KMS-11 (cell line): ENCODE results near the gene STX18.

Experiments used
- H2AFZ ChIP-seq: fragments of 200-600 bp; sonication (generic); 2 replicates; pipeline ENCODE4 v1.6.1; 2016; ENCODE audit warnings: antibody characterized with exemption, mixed run types, low read depth
- H3K27ac ChIP-seq: fragments of 200-600 bp; sonication (generic); 2 replicates; pipeline ENCODE4 v1.6.1; 2016; ENCODE audit warnings: mild to moderate bottlenecking, mixed run types
- H3K27me3 ChIP-seq: fragments of 200-600 bp; sonication (generic); 2 replicates; pipeline ENCODE4 v1.6.1; 2017; ENCODE audit warnings: mild to moderate bottlenecking, low read depth, mixed run types, moderate library complexity; ENCODE audit not compliant: insufficient read depth
- H3K36me3 ChIP-seq: fragments of 200-600 bp; sonication (generic); 2 replicates; pipeline ENCODE4 v1.6.1; 2017; ENCODE audit warnings: mild to moderate bottlenecking, mixed run types; ENCODE audit not compliant: insufficient read depth
- H3K4me1 ChIP-seq: fragments of 200-600 bp; sonication (generic); 2 replicates; pipeline ENCODE4 v1.6.1; 2016; ENCODE audit warnings: mild to moderate bottlenecking, low read depth, mixed run types; ENCODE audit not compliant: poor library complexity, severe bottlenecking
- H3K4me2 ChIP-seq: fragments of 200-600 bp; sonication (generic); 2 replicates; pipeline ENCODE4 v1.7.0; 2016; ENCODE audit warnings: mild to moderate bottlenecking, mixed run types
- H3K4me3 ChIP-seq: fragments of 200-600 bp; sonication (generic); IDR thresholded peaks from 2 replicates; pipeline ENCODE4 v1.6.1; 2017; ENCODE audit warnings: low read depth, low read length, mixed read lengths; ENCODE audit not compliant: insufficient read depth
- H3K79me2 ChIP-seq: fragments of 200-600 bp; sonication (generic); 2 replicates; pipeline ENCODE4 v1.6.1; 2016; ENCODE audit warnings: low read depth, mixed run types; ENCODE audit not compliant: insufficient read depth
- H3K9ac ChIP-seq: fragments of 200-600 bp; sonication (generic); 2 replicates; pipeline ENCODE4 v1.6.1; 2016; ENCODE audit warnings: mild to moderate bottlenecking, mixed run types
- H4K20me1 ChIP-seq: fragments of 200-600 bp; sonication (generic); 2 replicates; pipeline ENCODE4 v1.6.1; 2016; ENCODE audit warnings: mild to moderate bottlenecking, mixed run types; ENCODE audit not compliant: insufficient read depth
- TF ChIP-seq, protein P1 (sequence below): fragments of 200-600 bp; sonication (generic); conservative IDR thresholded peaks from 2 replicates; pipeline ENCODE4 v1.6.1; 2017; ENCODE audit warnings: low read depth, mild to moderate bottlenecking, antibody characterized with exemption, low read length, moderate library complexity, mixed read lengths

STX18 gene

DNA sequence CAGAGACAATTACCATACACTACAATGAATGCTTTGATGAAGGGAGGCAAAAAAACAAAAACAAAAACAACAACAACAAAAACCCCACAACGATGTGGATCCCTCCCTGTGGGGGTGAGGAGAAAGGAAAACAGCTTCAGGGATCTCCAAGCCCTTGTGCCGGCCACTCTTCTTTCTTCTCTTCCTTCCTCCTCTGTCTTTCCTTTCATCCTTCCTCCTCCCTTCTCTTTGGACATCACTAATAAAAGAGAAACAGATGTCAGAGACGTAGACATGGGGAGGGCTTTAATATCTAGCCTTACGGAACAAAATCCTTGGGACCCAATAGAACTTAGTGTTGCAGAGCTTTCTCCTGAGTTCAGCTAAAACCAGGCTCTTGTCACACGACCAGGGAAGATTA lies 18.8 kb upstream of the STX18 start:
- Histone ChIP-seq H3K4me1 (no peaks in the 10 kb centered on the region), H3K4me2 (no peak overlapping the region), H3K27me3 (no peaks in the 10 kb centered on the region), H3K27ac (no peak overlapping the region), H3K79me2 (no peaks in the 10 kb centered on the region), H3K36me3 (no peaks in the 10 kb centered on the region), H2AFZ (no peak overlapping the region), H4K20me1 (no peaks in the 10 kb centered on the region), H3K4me3 (no peak overlapping the region), H3K9ac (no peak overlapping the region)
- TF ChIP-seq, protein P1, sequence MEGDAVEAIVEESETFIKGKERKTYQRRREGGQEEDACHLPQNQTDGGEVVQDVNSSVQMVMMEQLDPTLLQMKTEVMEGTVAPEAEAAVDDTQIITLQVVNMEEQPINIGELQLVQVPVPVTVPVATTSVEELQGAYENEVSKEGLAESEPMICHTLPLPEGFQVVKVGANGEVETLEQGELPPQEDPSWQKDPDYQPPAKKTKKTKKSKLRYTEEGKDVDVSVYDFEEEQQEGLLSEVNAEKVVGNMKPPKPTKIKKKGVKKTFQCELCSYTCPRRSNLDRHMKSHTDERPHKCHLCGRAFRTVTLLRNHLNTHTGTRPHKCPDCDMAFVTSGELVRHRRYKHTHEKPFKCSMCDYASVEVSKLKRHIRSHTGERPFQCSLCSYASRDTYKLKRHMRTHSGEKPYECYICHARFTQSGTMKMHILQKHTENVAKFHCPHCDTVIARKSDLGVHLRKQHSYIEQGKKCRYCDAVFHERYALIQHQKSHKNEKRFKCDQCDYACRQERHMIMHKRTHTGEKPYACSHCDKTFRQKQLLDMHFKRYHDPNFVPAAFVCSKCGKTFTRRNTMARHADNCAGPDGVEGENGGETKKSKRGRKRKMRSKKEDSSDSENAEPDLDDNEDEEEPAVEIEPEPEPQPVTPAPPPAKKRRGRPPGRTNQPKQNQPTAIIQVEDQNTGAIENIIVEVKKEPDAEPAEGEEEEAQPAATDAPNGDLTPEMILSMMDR: no peak

DNA sequence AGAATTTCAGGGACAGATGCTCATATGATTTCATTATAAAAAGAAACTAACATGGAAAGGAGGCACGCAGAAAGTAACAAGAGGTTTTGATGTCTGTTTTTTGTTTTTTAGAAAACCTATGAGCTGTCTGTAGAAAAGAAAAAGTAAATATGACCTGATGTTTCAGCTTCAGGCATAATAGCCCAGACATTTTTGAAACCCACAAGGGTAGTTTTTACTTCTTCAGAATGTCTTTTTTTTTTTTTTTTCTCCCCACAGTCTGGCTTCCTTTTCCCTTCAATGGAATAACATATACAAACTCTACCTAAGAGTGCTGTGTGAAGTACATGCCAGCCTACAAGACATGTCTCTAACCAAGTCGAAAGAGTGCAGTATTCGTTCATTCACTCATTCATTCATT lies 18.3 kb upstream of the STX18 start:
- Histone ChIP-seq H2AFZ (no peak overlapping the region), H3K4me1 (no peaks in the 10 kb centered on the region), H3K9ac (no peak overlapping the region), H3K4me2 (no peak overlapping the region), H3K79me2 (no peaks in the 10 kb centered on the region), H3K27ac (no peak overlapping the region), H3K4me3 (no peak overlapping the region), H3K36me3 (no peaks in the 10 kb centered on the region), H4K20me1 (no peaks in the 10 kb centered on the region), H3K27me3 (no peaks in the 10 kb centered on the region)
- TF ChIP-seq, protein P1: no peak

DNA sequence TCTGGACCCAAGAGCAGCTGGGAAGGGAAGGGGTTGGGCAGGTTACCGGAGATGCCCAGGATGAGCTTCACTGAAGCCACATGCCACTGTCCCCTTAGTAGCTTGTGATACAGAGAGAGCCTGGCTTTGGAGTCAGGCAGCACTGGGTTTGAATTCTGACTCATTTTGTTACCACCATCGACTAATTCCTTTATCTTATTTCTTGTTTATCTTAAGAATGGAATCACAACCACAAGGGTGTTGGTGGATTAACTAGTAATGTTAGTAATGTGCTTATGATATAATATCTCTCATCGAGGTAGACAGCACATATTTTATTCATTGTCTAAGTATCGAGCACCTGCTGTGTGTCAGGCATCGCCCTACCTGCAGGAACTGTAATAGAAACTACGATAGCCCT lies 17.7 kb upstream of the STX18 start:
- Histone ChIP-seq H3K4me2 (no peak overlapping the region), H3K9ac (no peak overlapping the region), H4K20me1 (no peaks in the 10 kb centered on the region), H3K27me3 (no peaks in the 10 kb centered on the region), H3K27ac (no peak overlapping the region), H3K4me1 (no peaks in the 10 kb centered on the region), H3K79me2 (no peaks in the 10 kb centered on the region), H2AFZ (no peak overlapping the region), H3K36me3 (no peaks in the 10 kb centered on the region), H3K4me3 (no peak overlapping the region)
- TF ChIP-seq, protein P1: no peak

DNA sequence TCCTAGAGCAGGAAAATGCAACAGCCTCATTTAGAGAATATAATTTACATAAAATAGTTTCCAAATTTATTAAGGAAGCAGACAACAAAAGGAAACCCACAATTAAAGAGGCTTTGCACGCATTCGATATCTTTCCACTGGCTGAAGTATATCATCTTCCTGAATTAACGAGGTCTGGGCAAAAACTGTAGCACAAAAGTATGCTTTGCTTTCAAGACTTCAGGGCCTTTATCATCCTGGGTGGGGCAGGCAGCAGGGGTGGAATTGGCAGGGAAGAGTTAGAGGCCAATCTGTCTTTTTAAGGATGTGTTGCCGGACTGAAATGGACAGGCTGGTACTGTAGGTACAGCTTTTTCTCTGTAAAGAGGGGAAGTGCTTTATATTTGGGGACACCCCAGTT lies 17.0 kb upstream of the STX18 start:
- no peaks in the 10 kb centered on the region for H3K79me2 ChIP-seq
- no peak overlapping the region for H2AFZ ChIP-seq
- no peaks in the 10 kb centered on the region for H4K20me1 ChIP-seq
- H3K4me3 ChIP-seq: no peak overlapping the region
- no peaks in the 10 kb centered on the region for H3K27me3 ChIP-seq
- TF ChIP-seq, protein P1: no peak
- H3K27ac ChIP-seq: no peak overlapping the region
- H3K9ac ChIP-seq: no peak overlapping the region
- H3K36me3 ChIP-seq: no peaks in the 10 kb centered on the region
- no peak overlapping the region for H3K4me2 ChIP-seq
- no peaks in the 10 kb centered on the region for H3K4me1 ChIP-seq

DNA sequence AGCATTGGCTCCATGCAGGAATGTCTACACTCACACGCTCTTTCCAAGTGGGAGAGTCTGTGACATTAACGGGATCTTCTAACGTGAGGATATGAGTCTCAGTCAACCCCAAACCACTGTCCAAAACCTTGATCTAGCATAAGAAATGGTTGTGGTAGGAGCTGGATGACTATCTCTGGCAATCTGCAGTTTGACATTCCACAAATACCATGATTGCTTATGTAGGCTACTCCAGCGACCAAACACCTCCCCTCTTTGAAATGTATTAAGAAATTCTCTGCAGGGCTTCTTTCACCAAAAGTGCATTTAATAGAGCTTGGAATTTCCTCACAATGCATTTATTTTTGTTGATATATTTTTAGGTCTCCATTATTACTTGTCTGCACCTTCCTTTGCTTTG lies 14.1 kb upstream of the STX18 start:
- H3K9ac ChIP-seq: no peak overlapping the region
- H3K4me3 ChIP-seq: no peak overlapping the region
- no peaks in the 10 kb centered on the region for H3K4me1 ChIP-seq
- H3K36me3 ChIP-seq: no peaks in the 10 kb centered on the region
- H3K27me3 ChIP-seq: no peaks in the 10 kb centered on the region
- H4K20me1 ChIP-seq: no peaks in the 10 kb centered on the region
- H3K27ac ChIP-seq: no peak overlapping the region
- H3K79me2 ChIP-seq: no peaks in the 10 kb centered on the region
- no peak overlapping the region for H2AFZ ChIP-seq
- TF ChIP-seq, protein P1: no peak
- H3K4me2 ChIP-seq: no peak overlapping the region
